HL-60/S4 treated with phorbol 12-myristate 13-acetate at 8.2 ng/mL for 4 days and 3 days (cell line): ENCODE measurements around the gene SORCS1.
"Not testable (repeated sequence)": the region's sequence is repeated elsewhere in the genome, so short reads cannot be mapped to it uniquely, and the experiment has no call there.

ENCODE experiments used
- in situ Hi-C: fragments of 300-500 bp; cut with MboI; formaldehyde crosslinking; loops from 2 replicates; pipeline ENCODE4 v1.15.0; 2022; ENCODE audit warnings: low sequenced_read_pairs

SORCS1 gene

GRCh38 chr10:107054469-107055156, 109.9 kb downstream of the SORCS1 start:
- in situ Hi-C loops: no loop called here

- in situ Hi-C loops: no loop called here
Observed at GRCh38 chr10:107051769-107052168, 112.7 kb downstream of the SORCS1 start.

- in situ Hi-C loops: no loop called here
Observed at GRCh38 chr10:107043461-107043860, 121.0 kb downstream of the SORCS1 start.

GRCh38 chr10:107037192-107038122, 127.0 kb downstream of the SORCS1 start:
- in situ Hi-C loops: no loop called here

- in situ Hi-C loops: no loop called here
Observed at GRCh38 chr10:107033799-107034422, 130.6 kb downstream of the SORCS1 start.

GRCh38 chr10:107032700-107033401, 131.7 kb downstream of the SORCS1 start:
- in situ Hi-C loops: no loop called here

- in situ Hi-C loops: no loop called here
Observed at GRCh38 chr10:107031931-107032699, 132.4 kb downstream of the SORCS1 start.

- in situ Hi-C loops: no loop called here
Observed at GRCh38 chr10:107028236-107028635, 136.3 kb downstream of the SORCS1 start.

- in situ Hi-C loops: no loop called here
Observed at GRCh38 chr10:107025676-107026075, 138.8 kb downstream of the SORCS1 start.

- in situ Hi-C loops: not testable (repeated sequence)
Observed at GRCh38 chr10:107024033-107024432, 140.5 kb downstream of the SORCS1 start.

- in situ Hi-C loops: no loop called here
Observed at GRCh38 chr10:107022600-107023354, 141.7 kb downstream of the SORCS1 start.

GRCh38 chr10:107019154-107019553, 145.4 kb downstream of the SORCS1 start:
- in situ Hi-C loops: no loop called here

GRCh38 chr10:107013258-107014006, 151.1 kb downstream of the SORCS1 start:
- in situ Hi-C loops: no loop called here

- in situ Hi-C loops: no loop called here
Observed at GRCh38 chr10:107011992-107012391, 152.5 kb downstream of the SORCS1 start.

GRCh38 chr10:107011105-107011504, 153.4 kb downstream of the SORCS1 start:
- in situ Hi-C loops: no loop called here

- in situ Hi-C loops: no loop called here
Observed at GRCh38 chr10:107010531-107010930, 154.0 kb downstream of the SORCS1 start.

GRCh38 chr10:107004362-107004761, 160.1 kb downstream of the SORCS1 start:
- in situ Hi-C loops: no loop called here

GRCh38 chr10:107002068-107002467, 162.4 kb downstream of the SORCS1 start:
- in situ Hi-C loops: no loop called here
